Hematopoietic multipotent progenitor cell (in vitro differentiated cells): Measurements from ENCODE around the gene TUBB4A. TPM values are rescaled to one million over a fixed set of nuclear protein-coding genes. Genes with fewer than 3 reads are reported as not detected.
A peak's percentile ranks its signal among the peaks of the same experiment; 100 is the strongest.

ENCODE experiments used
- DNase-seq, 3 donors: peaks; one replicate each; pipeline ENCODE4 v3.0.0-alpha.2; 2011 to 2015; ENCODE audit warnings: low read depth in 2 of 3, low spot score in 2 of 3
- total RNA-seq: library from RNA; depleted of rRNA; stranded (reverse); fragments of >200 nt; gene quantifications from one replicate; pipeline ENCODE4 v1.2.3, GENCODE V29; 2012

Gene TUBB4A
- total RNA-seq, 1 donor: 7.0 TPM

GRCh38 chr19:6498294-6499036, 3.6 kb downstream of the TUBB4A start:
- no peak for DNase-seq

GRCh38 chr19:6495947-6496346, 6.2 kb downstream of the TUBB4A start:
- no peak for DNase-seq

- DNase-seq: no peak
These were observed 7.6 kb downstream of the TUBB4A start for GRCh38 chr19:6494438-6495036.

GRCh38 chr19:6491802-6492592, 10.1 kb downstream of the TUBB4A start:
- DNase-seq: no peak

GRCh38 chr19:6490134-6490533, 12.0 kb downstream of the TUBB4A start:
- DNase-seq: no peak

GRCh38 chr19:6489278-6490061, 12.6 kb downstream of the TUBB4A start:
- no peak for DNase-seq

GRCh38 chr19:6484831-6485230, 17.3 kb downstream of the TUBB4A start:
- no peak for DNase-seq

GRCh38 chr19:6484230-6484629, 17.9 kb downstream of the TUBB4A start:
- no peak for DNase-seq

GRCh38 chr19:6483235-6483634, 18.9 kb downstream of the TUBB4A start:
- no peak for DNase-seq

GRCh38 chr19:6482343-6482686, 19.8 kb downstream of the TUBB4A start:
- DNase-seq: no peak

GRCh38 chr19:6481541-6482342, 20.4 kb downstream of the TUBB4A start, which contains the start of gene DENND1C:
DENND1C (minus strand) TSS chr19:6481787; CDS start chr19:6481695, 92 bp downstream.
- peak; percentile 35 to 83 (median 68) for DNase-seq

GRCh38 chr19:6480848-6481415, 21.2 kb downstream of the TUBB4A start:
- no peak for DNase-seq

GRCh38 chr19:6479836-6480398, 22.2 kb downstream of the TUBB4A start:
- DNase-seq: no peak

GRCh38 chr19:6478815-6479214, 23.3 kb downstream of the TUBB4A start:
- DNase-seq: no peak

- DNase-seq: no peak
These were observed 25.1 kb downstream of the TUBB4A start for GRCh38 chr19:6476896-6477431.

GRCh38 chr19:6476155-6476895, 25.8 kb downstream of the TUBB4A start:
- peak; percentile 38 to 51 (median 50) for DNase-seq

GRCh38 chr19:6475321-6476108, 26.6 kb downstream of the TUBB4A start:
- no peak for DNase-seq

GRCh38 chr19:6473647-6474046, 28.5 kb downstream of the TUBB4A start:
- DNase-seq: no peak
